Fibroblast of mammary gland (primary cell): Measurements from ENCODE around the gene SLC5A5.

Source experiments
- DNase-seq: peaks from one replicate; pipeline ENCODE4 v3.0.0-alpha.2; 2010; ENCODE audit warnings: low read depth
- H3K4me3 ChIP-seq: 2 replicates; pipeline ENCODE4 v1.5.1; 2011; ENCODE audit warnings: low read depth, mild to moderate bottlenecking, low read length, moderate library complexity; ENCODE audit not compliant: control insufficient read depth
- TF ChIP-seq, protein P1 (sequence below): conservative IDR thresholded peaks from 2 replicates; pipeline ENCODE4 v1.5.1; 2011; ENCODE audit warnings: low read depth, low read length, inconsistent platforms; ENCODE audit not compliant: control insufficient read depth, insufficient read depth

Gene SLC5A5

DNA sequence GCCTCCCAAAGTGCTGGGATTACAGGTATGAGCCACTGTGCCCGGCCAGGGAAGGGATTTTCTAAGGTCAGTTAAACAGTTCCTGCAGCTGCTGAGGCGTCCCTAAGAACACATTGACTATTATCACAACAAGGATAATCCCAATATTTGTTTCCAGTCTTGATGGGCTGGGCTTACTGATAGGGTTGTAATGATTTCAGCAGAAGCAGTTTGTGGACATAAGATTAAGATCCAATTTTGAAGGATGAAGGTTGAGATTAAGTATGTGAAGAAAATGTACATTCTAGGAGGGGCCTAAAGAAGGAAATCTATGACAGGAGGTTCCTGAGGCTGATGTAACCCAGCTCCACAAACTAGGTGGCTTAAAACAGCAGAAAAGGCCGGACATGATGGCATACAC, 50.4 kb downstream of the SLC5A5 start:
- no peak overlapping the region for H3K4me3 ChIP-seq
- DNase-seq: no peak
- TF ChIP-seq, protein P1, sequence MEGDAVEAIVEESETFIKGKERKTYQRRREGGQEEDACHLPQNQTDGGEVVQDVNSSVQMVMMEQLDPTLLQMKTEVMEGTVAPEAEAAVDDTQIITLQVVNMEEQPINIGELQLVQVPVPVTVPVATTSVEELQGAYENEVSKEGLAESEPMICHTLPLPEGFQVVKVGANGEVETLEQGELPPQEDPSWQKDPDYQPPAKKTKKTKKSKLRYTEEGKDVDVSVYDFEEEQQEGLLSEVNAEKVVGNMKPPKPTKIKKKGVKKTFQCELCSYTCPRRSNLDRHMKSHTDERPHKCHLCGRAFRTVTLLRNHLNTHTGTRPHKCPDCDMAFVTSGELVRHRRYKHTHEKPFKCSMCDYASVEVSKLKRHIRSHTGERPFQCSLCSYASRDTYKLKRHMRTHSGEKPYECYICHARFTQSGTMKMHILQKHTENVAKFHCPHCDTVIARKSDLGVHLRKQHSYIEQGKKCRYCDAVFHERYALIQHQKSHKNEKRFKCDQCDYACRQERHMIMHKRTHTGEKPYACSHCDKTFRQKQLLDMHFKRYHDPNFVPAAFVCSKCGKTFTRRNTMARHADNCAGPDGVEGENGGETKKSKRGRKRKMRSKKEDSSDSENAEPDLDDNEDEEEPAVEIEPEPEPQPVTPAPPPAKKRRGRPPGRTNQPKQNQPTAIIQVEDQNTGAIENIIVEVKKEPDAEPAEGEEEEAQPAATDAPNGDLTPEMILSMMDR: no peak

DNA sequence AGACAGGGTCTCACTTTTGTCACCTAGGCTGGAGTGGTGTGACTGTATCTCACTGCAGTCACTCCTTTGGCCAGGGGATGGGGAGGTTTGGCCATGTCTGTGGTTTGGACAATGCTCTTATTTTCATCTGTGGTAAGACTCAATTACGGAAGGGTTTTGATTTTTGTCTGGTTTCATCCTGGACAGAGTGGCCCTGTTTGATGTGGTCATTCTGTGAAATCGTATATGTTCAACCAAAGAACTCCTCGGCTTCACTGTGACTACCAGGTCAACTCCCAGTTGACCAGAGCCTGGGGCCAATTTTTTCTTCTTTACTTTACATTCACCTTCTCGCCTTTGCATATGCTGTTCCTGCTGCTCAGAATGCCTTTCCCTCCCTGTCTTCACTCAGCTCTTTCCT, 54.3 kb downstream of the SLC5A5 start:
- no peak for DNase-seq
- H3K4me3 ChIP-seq: no peak overlapping the region
- TF ChIP-seq, protein P1: no peak

DNA sequence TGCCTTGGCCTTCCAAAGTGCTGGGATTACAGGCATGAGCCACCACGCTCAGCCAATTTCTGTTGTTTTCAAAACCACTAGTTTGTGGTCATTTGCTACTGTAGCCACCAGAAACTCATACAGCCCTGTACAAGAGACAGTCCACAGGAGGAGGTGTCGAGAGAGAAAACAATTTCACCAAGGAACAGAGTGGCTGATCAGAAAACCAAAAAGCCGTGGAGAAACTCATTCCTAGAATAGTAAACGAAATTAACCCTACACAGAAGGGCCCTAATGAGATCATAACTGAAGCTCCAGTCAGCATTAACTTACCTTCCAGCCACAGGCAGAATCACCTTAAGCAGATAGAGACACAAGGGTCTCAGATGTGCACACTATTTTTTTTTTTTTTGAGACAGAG, 57.3 kb downstream of the SLC5A5 start:
- no peak for DNase-seq
- TF ChIP-seq, protein P1: no peak
- no peak overlapping the region for H3K4me3 ChIP-seq

DNA sequence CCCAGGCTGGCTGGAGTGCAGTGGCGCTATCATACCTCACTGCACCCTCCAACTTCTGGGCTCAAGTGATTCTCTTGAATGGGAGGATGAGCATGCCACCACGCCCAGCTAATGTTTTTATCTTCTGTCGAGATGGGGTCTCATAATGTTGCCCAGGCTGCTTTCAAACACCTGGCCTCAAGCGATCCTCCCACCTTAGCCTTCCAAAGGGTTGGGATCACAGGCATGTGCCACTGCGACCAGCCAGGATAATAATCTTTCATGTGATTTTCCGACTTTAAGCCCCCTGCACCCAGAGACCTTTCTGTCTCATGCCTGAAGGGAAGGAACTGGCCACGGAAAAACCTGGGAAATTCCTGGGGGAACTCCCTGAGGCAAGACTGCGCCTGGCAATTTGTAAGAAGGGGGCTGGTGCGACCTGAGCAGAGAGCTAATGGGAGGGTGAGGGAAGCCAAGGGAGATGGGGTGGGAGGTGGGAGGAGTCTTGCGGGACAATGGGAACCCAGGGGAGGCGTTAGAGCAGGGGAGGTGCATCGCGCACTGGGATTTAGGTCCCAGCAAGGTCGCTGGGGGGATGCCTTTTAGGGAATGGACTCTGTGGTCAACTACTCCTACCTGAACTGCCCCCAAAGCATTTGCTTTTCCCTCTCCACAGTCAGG, 59.9 kb downstream of the SLC5A5 start:
- H3K4me3 ChIP-seq: peak overlapping the region; percentile 89
- TF ChIP-seq, protein P1: no peak
- no peak for DNase-seq

DNA sequence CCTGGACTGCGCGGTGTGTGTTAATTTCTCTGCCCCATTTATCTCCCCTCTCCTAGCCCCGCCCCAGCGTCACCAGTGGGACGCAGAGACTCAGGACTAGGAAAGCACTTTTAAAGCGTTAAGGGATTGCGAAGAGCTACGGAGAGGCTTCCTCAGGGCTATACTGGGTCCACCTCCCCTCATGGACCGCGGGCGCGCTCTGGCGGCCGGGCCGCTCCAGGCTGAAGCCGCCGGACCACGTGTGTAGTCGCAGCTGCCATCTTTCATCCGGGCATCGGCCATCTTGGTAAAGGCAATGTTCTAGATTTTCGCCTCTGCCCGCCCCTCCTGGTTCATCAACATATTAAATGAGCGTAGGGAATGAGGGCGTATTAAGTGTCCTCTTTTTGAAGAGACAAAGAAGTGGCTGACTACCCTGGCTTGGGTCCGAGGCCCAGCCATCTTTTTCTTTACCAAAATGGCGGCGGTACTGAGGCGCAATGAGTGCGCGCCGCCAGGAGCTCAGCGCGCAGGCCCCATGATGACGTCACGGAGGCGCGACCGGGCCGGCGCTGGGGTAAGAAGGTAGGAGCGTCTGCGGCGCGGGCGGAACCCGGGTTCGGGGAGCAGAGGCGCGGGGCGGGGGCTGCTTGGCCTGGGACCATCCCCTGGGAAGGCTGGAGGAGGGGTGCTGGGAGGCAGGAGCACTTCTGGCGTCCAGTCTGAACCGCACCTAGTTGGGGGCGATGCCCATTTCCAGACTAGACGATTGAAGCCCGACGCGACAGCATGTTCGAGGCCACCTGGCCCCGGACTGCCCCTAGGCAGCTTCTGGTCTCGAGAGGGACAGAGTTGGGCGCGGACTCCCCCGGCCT, 61.0 kb downstream of the SLC5A5 start, which contains the start of gene CCDC124:
TSS of gene CCDC124 (plus strand) at position 531 of the 854 bp plus-strand sequence. CDS start 3,406 bp downstream, outside the sequence.
- peak within 1 kb of the TSS; percentile 89 for H3K4me3 ChIP-seq
- peak; percentile 88 for DNase-seq
- TF ChIP-seq, protein P1: peak; percentile 84

DNA sequence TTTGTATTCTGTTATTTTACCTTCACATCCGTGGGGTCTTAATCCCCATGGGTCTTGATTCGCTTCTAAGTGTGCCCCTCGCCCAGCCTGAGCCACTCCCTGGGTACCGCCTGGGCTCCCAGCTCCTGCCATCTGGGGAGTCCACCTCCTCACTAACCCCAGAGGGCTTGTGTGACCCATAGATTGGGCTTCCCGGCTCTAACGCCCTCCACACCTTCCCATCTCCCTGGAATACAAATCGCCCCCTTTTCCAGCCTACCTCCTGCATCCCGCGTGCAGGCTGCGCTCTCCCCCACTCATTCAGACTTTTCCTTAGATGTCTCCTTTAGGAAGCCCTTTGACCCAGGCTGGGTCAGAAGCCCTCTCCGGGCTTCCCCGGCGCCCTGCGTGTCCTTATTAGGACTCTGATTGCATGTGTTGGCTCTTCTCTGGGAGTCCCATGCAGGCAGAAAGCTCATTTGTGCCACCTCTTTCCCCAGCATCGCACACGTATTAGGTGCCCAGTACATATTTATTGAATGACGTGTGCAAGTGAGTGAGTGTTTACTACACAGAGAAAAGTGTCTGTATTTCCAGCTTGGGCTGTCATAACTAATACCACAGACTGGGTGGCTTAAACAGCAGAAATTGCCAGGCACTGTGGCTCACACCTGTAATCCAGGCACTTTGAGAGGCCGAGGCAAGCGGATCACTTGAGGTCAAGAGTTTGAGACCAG, 61.8 kb downstream of the SLC5A5 start:
- DNase-seq: peak; percentile 63
- H3K4me3 ChIP-seq: peak overlapping the region; percentile 89
- TF ChIP-seq, protein P1: no peak
